Measurements from ENCODE around the gene PARP6. TPM values are rescaled to one million over a fixed set of nuclear protein-coding genes. Genes with fewer than 3 reads are reported as not detected.

Gene PARP6
- total RNA-seq, 3 donors from 2014 or later (not counting 1 experiment from before 2014, with no cell fraction given), result 132 to 135 (median 132) TPM

- no peak overlapping the region for H3K27ac Mint-ChIP-seq
- no peaks in the 10 kb centered on the region for H3K36me3 Mint-ChIP-seq
- no peak overlapping the region for H3K4me3 ChIP-seq (ENCODE audit: low read length)
- H3K27ac ChIP-seq (ENCODE audit: low read length), result no peak overlapping the region
- H3K4me1 Mint-ChIP-seq, result peaks cover 5% of the 10 kb centered on the region in 2 donors
- H3K9me3 Mint-ChIP-seq, result no peaks in the 10 kb centered on the region
- TF ChIP-seq CTCF (IDR thresholded peaks at IDR 0.05), result no peak
- 90% methylated on average over 13 of the region's 13 CpGs for WGBS (ENCODE audit: insufficient coverage)
- intact Hi-C loops (cut with micrococcal nuclease), result loop anchor here (5.0 to 10.0 kb wide), 2 partner anchors 76 to 478 kb away; partner anchors contain the start of gene PARP6
- ATAC-seq (no peak), DNase-seq (no peak)
- peaks cover 17 to 20% of the 10 kb centered on the region in 2 donors for H3K27me3 Mint-ChIP-seq (ENCODE audit: low read depth in 2 of 2)
- peaks cover 31% of the 10 kb centered on the region for H3K36me3 ChIP-seq (ENCODE audit: control insufficient read depth, insufficient read depth, low read length)
- peaks cover 2% of the 10 kb centered on the region for H3K27me3 ChIP-seq (ENCODE audit: control insufficient read depth, insufficient read depth, low read length)
- H3K4me3 Mint-ChIP-seq, result no peak overlapping the region
- H3K9me3 ChIP-seq (ENCODE audit: control insufficient read depth, insufficient read depth, low read length), result no peaks in the 10 kb centered on the region
- H3K4me1 ChIP-seq (ENCODE audit: control insufficient read depth, insufficient read depth, low read length), result peaks cover 6% of the 10 kb centered on the region
These were observed 75.8 kb downstream of the PARP6 start for GRCh38 chr15:72196409-72197040.

- peak in 1 of 3 donors; percentile 54 for ATAC-seq
- no peak overlapping the region for H3K27ac ChIP-seq (ENCODE audit: low read length)
- H3K4me3 ChIP-seq (ENCODE audit: low read length), result no peak overlapping the region
- H3K9me3 Mint-ChIP-seq, result no peaks in the 10 kb centered on the region
- H3K4me1 ChIP-seq (ENCODE audit: control insufficient read depth, insufficient read depth, low read length), result peaks cover 6% of the 10 kb centered on the region
- intact Hi-C loops (cut with micrococcal nuclease), result loop anchor here (5.0 to 10.0 kb wide), 2 partner anchors 77 to 480 kb away; partner anchors contain the start of gene PARP6
- no peaks in the 10 kb centered on the region for H3K9me3 ChIP-seq (ENCODE audit: control insufficient read depth, insufficient read depth, low read length)
- 50% methylated on average over 6 of the region's 6 CpGs for WGBS (ENCODE audit: insufficient coverage)
- peaks cover 17% of the 10 kb centered on the region for H3K36me3 ChIP-seq (ENCODE audit: control insufficient read depth, insufficient read depth, low read length)
- TF ChIP-seq CTCF (IDR thresholded peaks at IDR 0.05), result no peak
- no peak overlapping the region for H3K4me3 Mint-ChIP-seq
- DNase-seq, result no peak
- no peaks in the 10 kb centered on the region for H3K36me3 Mint-ChIP-seq
- peaks cover 2% of the 10 kb centered on the region for H3K27me3 ChIP-seq (ENCODE audit: control insufficient read depth, insufficient read depth, low read length)
- H3K27ac Mint-ChIP-seq, result no peak overlapping the region
- peaks cover 24 to 32% of the 10 kb centered on the region in 2 donors for H3K27me3 Mint-ChIP-seq (ENCODE audit: low read depth in 2 of 2)
- peaks cover 5% of the 10 kb centered on the region in 2 donors for H3K4me1 Mint-ChIP-seq
These were observed 77.2 kb downstream of the PARP6 start for GRCh38 chr15:72195101-72195511.

- intact Hi-C loops (cut with micrococcal nuclease), result loop anchor here (10.0 kb wide), 1 partner anchor 481 kb away; no protein-coding TSS in a partner anchor
- Histone ChIP-seq H3K27ac (ENCODE audit: low read length) (no peak overlapping the region), H3K4me1 (ENCODE audit: control insufficient read depth, insufficient read depth, low read length) (peaks cover 6% of the 10 kb centered on the region), H3K9me3 (ENCODE audit: control insufficient read depth, insufficient read depth, low read length) (no peaks in the 10 kb centered on the region), H3K4me3 (ENCODE audit: low read length) (no peak overlapping the region), H3K27me3 (ENCODE audit: control insufficient read depth, insufficient read depth, low read length) (peaks cover 2% of the 10 kb centered on the region), H3K36me3 (ENCODE audit: control insufficient read depth, insufficient read depth, low read length) (peaks cover 6% of the 10 kb centered on the region)
- Mint-ChIP-seq H3K36me3 (no peaks in the 10 kb centered on the region), H3K27ac (no peak overlapping the region), H3K27me3 (ENCODE audit: low read depth in 2 of 2) (peaks cover 24 to 33% of the 10 kb centered on the region in 2 donors), H3K9me3 (no peaks in the 10 kb centered on the region), H3K4me3 (no peak overlapping the region), H3K4me1 (peaks cover 5% of the 10 kb centered on the region in 2 donors)
- DNase-seq, result no peak
- TF ChIP-seq CTCF (IDR thresholded peaks at IDR 0.05), result no peak
- ATAC-seq, result no peak
- WGBS (ENCODE audit: insufficient coverage), result 94% methylated on average over 6 of the region's 8 CpGs
These were observed 78.4 kb downstream of the PARP6 start for GRCh38 chr15:72193836-72194396.
